GM19025 (cell line): ENCODE measurements around the gene ABT1.
"Not testable (repeated sequence)": the region's sequence is repeated elsewhere in the genome, so short reads cannot be mapped to it uniquely, and the experiment has no call there.

Experiments used
- ATAC-seq: cut with Tn5 transposase; IDR thresholded peaks from one replicate; pipeline ENCODE4 v1.9.1; 2021; ENCODE audit warnings: mild to moderate bottlenecking, low read depth, moderate library complexity; ENCODE audit not compliant: unreplicated experiment

Gene ABT1

GRCh38 chr6:26596579-26597388 is at the start of gene ABT1:
TSS of gene ABT1 (plus strand) at chr6:26596953. CDS start at chr6:26596983, 30 bp downstream.
- ATAC-seq = peak; percentile 73

- ATAC-seq = not testable (repeated sequence)
These were observed 49.4 kb upstream of the ABT1 start for GRCh38 chr6:26547363-26547762.

GRCh38 chr6:26550250-26550993 is 46.3 kb upstream of the ABT1 start:
- ATAC-seq = peak; percentile 37

- no peak for ATAC-seq
These were observed 44.5 kb upstream of the ABT1 start for GRCh38 chr6:26552205-26552604.

GRCh38 chr6:26552640-26553188 is 44.0 kb upstream of the ABT1 start:
- ATAC-seq = no peak

GRCh38 chr6:26553264-26553634 is 43.5 kb upstream of the ABT1 start:
- no peak for ATAC-seq

- peak; percentile 51 for ATAC-seq
These were observed 42.9 kb upstream of the ABT1 start for GRCh38 chr6:26553635-26554446.

- ATAC-seq = no peak
These were observed 42.4 kb upstream of the ABT1 start for GRCh38 chr6:26554447-26554696.

- no peak for ATAC-seq
These were observed 41.9 kb upstream of the ABT1 start for GRCh38 chr6:26554697-26555504.

GRCh38 chr6:26555505-26556262 is 41.1 kb upstream of the ABT1 start:
- no peak for ATAC-seq

- no peak for ATAC-seq
These were observed 40.3 kb upstream of the ABT1 start for GRCh38 chr6:26556263-26557070.

- no peak for ATAC-seq
These were observed 35.0 kb upstream of the ABT1 start for GRCh38 chr6:26561533-26562466.

GRCh38 chr6:26563488-26563887 is 33.3 kb upstream of the ABT1 start:
- ATAC-seq = no peak

- peak; percentile 56 for ATAC-seq
These were observed 27.9 kb upstream of the ABT1 start for GRCh38 chr6:26568601-26569432.

GRCh38 chr6:26569433-26569764 is 27.4 kb upstream of the ABT1 start:
- no peak for ATAC-seq

GRCh38 chr6:26570027-26570809 is 26.5 kb upstream of the ABT1 start:
- no peak for ATAC-seq
